ENCODE results near the gene ELL. TPM values are rescaled to one million over a fixed set of nuclear protein-coding genes. Genes with fewer than 3 reads are reported as not detected.

ELL gene
- total RNA-seq, 1 experiment from 2014 or later, result 21.0 TPM

DNA sequence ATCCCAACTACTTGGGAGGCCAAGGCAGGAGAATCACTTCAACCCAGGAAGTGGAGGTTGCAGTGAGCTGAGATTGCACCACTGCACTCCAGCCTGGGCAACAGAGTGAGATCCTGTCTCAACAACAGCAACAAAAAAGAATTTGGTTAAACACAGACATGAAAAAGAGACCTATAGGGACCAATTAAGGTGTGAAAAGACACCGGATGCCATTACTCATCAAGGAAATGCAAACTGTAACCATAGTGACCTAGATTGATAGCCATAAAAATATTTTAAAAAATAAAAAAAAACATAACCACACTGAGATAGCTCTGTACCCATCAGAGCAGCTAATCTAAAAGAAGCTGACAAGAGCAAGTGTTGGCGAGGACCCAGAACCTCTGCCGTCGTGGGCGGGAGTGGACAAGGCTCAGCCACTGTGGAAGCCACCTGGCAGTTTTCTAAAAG is 46.8 kb downstream of the ELL start:
- ChIA-PET CTCF (interaction anchor here (0.6 kb wide), 1 partner anchor 24 kb away, joined by 3 read pairs; no protein-coding TSS in a partner anchor), POLR2A (ENCODE audit: unreplicated experiment) (no interaction called here)
- intact Hi-C loops (cut with micrococcal nuclease), result no loop called here
- H3K36me3 ChIP-seq (ENCODE audit: low read depth, low read length), result no peaks in the 10 kb centered on the region
- H3K4me3 ChIP-seq (ENCODE audit: low read length), result no peak overlapping the region
- no peak overlapping the region for H3K9ac ChIP-seq (ENCODE audit: low read length)
- DNase-seq, result no peak
- H3K9me3 ChIP-seq (ENCODE audit: low read length), result no peaks in the 10 kb centered on the region
- no peak for TF ChIP-seq EZH2 (IDR thresholded peaks at IDR 0.05; ENCODE audit: low read length, unreplicated experiment)
- TF ChIP-seq, protein P1, sequence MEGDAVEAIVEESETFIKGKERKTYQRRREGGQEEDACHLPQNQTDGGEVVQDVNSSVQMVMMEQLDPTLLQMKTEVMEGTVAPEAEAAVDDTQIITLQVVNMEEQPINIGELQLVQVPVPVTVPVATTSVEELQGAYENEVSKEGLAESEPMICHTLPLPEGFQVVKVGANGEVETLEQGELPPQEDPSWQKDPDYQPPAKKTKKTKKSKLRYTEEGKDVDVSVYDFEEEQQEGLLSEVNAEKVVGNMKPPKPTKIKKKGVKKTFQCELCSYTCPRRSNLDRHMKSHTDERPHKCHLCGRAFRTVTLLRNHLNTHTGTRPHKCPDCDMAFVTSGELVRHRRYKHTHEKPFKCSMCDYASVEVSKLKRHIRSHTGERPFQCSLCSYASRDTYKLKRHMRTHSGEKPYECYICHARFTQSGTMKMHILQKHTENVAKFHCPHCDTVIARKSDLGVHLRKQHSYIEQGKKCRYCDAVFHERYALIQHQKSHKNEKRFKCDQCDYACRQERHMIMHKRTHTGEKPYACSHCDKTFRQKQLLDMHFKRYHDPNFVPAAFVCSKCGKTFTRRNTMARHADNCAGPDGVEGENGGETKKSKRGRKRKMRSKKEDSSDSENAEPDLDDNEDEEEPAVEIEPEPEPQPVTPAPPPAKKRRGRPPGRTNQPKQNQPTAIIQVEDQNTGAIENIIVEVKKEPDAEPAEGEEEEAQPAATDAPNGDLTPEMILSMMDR (conservative IDR thresholded peaks at IDR 0.05; ENCODE audit: low read depth, low read length), result no peak
- no peak for TF ChIP-seq EZH2phosphoT487 (IDR thresholded peaks at IDR 0.05; ENCODE audit: borderline replicate concordance, low read length)
- no peaks in the 10 kb centered on the region for H3K27me3 ChIP-seq (ENCODE audit: low read length)
- no TSS peak for BruUV-seq (replicated peaks)
- no peak overlapping the region for H3K4me2 ChIP-seq (ENCODE audit: low read length)
- no peak overlapping the region for H3K27ac ChIP-seq (ENCODE audit: low read length)
- H3K4me1 ChIP-seq (ENCODE audit: insufficient read depth, low read length), result peaks cover 16% of the 10 kb centered on the region
- peaks cover 69% of the 10 kb centered on the region for H3K79me2 ChIP-seq (ENCODE audit: low read length)
- H4K20me1 ChIP-seq (ENCODE audit: low read length), result peaks cover 17% of the 10 kb centered on the region; the same call in 1 of the 2 replicates
- no peak for ATAC-seq
- no peak overlapping the region for H2AFZ ChIP-seq (ENCODE audit: low read length)
- H3F3A ChIP-seq (ENCODE audit: low read length, unreplicated experiment), result no peaks in the 10 kb centered on the region
- no peaks in the 10 kb centered on the region for H3K9me2 ChIP-seq (replicated peaks; ENCODE audit: low read length)

DNA sequence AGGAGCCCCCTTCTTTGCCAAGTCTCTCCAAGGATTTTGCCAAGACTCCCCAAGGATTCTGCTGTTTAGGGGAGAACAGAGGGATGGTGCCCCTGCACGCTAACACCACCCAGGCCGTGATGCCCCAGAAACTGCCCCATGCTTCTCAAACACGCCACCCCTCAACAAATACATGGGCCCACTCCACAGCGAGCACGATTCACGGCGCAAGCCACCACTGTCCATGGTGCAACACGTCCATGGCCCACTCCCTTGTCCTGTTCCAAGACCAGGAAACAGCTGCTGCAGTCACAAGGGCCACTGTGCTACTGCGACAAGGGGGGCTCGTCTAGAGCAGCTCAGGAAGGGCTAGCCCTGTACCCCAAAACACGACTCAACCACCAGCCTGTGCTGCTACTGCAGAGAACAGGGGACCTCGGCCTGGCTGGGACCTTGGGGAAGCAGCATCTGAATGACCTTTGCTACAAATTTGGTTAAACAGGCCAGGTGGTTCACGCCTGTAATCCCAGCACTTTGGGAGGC is 47.4 kb downstream of the ELL start:
- H2AFZ ChIP-seq (ENCODE audit: low read length), result no peak overlapping the region
- DNase-seq, result no peak
- no peaks in the 10 kb centered on the region for H3K36me3 ChIP-seq (ENCODE audit: low read depth, low read length)
- CTCF ChIA-PET, result no interaction called here
- no peaks in the 10 kb centered on the region for H3K9me3 ChIP-seq (ENCODE audit: low read length)
- BruUV-seq (replicated peaks), result no TSS peak
- peaks cover 64% of the 10 kb centered on the region for H3K79me2 ChIP-seq (ENCODE audit: low read length)
- no peak overlapping the region for H3K4me3 ChIP-seq (ENCODE audit: low read length)
- H3K4me2 ChIP-seq (ENCODE audit: low read length), result no peak overlapping the region
- intact Hi-C loops (cut with micrococcal nuclease), result no loop called here
- ATAC-seq, result no peak
- peaks cover 10% of the 10 kb centered on the region for H3K4me1 ChIP-seq (ENCODE audit: insufficient read depth, low read length)
- no peak overlapping the region for H3K9ac ChIP-seq (ENCODE audit: low read length)
- peaks cover 17% of the 10 kb centered on the region; the same call in 1 of the 2 replicates for H4K20me1 ChIP-seq (ENCODE audit: low read length)
- no peak overlapping the region for H3K27ac ChIP-seq (ENCODE audit: low read length)
- H3F3A ChIP-seq (ENCODE audit: low read length, unreplicated experiment), result no peaks in the 10 kb centered on the region
- H3K27me3 ChIP-seq (ENCODE audit: low read length), result no peaks in the 10 kb centered on the region
- no peak for TF ChIP-seq EZH2 (IDR thresholded peaks at IDR 0.05; ENCODE audit: low read length, unreplicated experiment)
- TF ChIP-seq EZH2phosphoT487 (IDR thresholded peaks at IDR 0.05; ENCODE audit: borderline replicate concordance, low read length), result no peak
- TF ChIP-seq, protein P1 (conservative IDR thresholded peaks at IDR 0.05; ENCODE audit: low read depth, low read length), result no peak
- H3K9me2 ChIP-seq (replicated peaks; ENCODE audit: low read length), result no peaks in the 10 kb centered on the region
- POLR2A ChIA-PET (ENCODE audit: unreplicated experiment), result no interaction called here

DNA sequence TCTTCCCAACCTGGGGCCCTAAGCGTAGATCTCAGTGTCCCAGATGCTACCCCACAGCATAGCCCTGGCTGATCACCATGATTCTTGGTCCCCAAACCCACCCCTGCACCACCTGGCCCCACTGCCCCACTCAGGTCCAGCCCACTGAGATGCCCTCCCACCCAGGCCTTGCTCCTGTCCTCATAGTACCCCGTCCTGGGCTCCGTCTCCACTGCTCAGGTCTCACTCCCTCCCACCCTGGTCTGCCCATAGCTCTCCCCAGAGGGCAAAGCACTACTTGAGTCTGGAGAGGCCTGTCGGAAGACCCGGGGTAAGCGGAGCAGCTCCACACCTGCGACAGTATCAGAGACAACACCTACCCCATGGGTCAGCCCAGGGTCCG is 48.2 kb downstream of the ELL start:
- Histone ChIP-seq H3K9me2 (replicated peaks; ENCODE audit: low read length) (no peaks in the 10 kb centered on the region), H3K27me3 (ENCODE audit: low read length) (no peaks in the 10 kb centered on the region), H3F3A (ENCODE audit: low read length, unreplicated experiment) (no peaks in the 10 kb centered on the region), H3K4me3 (ENCODE audit: low read length) (no peak overlapping the region), H3K27ac (ENCODE audit: low read length) (no peak overlapping the region), H3K79me2 (ENCODE audit: low read length) (peaks cover 60% of the 10 kb centered on the region), H3K9me3 (ENCODE audit: low read length) (no peaks in the 10 kb centered on the region), H4K20me1 (ENCODE audit: low read length) (peaks cover 17% of the 10 kb centered on the region; the same call in 1 of the 2 replicates), H3K36me3 (ENCODE audit: low read depth, low read length) (no peaks in the 10 kb centered on the region), H3K4me2 (ENCODE audit: low read length) (no peak overlapping the region), H2AFZ (ENCODE audit: low read length) (no peak overlapping the region), H3K4me1 (ENCODE audit: insufficient read depth, low read length) (peaks cover 6% of the 10 kb centered on the region), H3K9ac (ENCODE audit: low read length) (no peak overlapping the region)
- ATAC-seq (no peak), DNase-seq (no peak)
- BruUV-seq (replicated peaks), result no TSS peak
- CTCF ChIA-PET, result no interaction called here
- intact Hi-C loops (cut with micrococcal nuclease), result no loop called here
- TF ChIP-seq, protein P1 (conservative IDR thresholded peaks at IDR 0.05; ENCODE audit: low read depth, low read length), result no peak
- TF ChIP-seq EZH2phosphoT487 (IDR thresholded peaks at IDR 0.05; ENCODE audit: borderline replicate concordance, low read length), result no peak
- no peak for TF ChIP-seq EZH2 (IDR thresholded peaks at IDR 0.05; ENCODE audit: low read length, unreplicated experiment)
- POLR2A ChIA-PET (ENCODE audit: unreplicated experiment), result no interaction called here

Data from PC-3 (cell line).